Activated B cell treated with CpG ODN at 0.5 μM for 24 hours (primary cell): ENCODE measurements around the gene MAOB. TPM values are rescaled to one million over a fixed set of nuclear protein-coding genes. Genes with fewer than 3 reads are reported as not detected.

ENCODE experiments used
- ATAC-seq: fragments of 200-7000 bp; cut with Tn5 transposase; one replicate; pipeline ENCODE4 v1.10.0; 2021; ENCODE audit warnings: low read depth, mild to moderate bottlenecking, moderate library complexity
- CTCF ChIA-PET: fragments of 350-600 bp; sonication (Branson Sonifier 250); formaldehyde crosslinking; loops from one replicate; lab custom pipeline; 2021; ENCODE audit warnings: antibody characterized with exemption; lab: Charles Lee
- POLR2A ChIA-PET: fragments of 350-600 bp; sonication (Branson Sonifier 250); formaldehyde crosslinking; loops from one replicate; lab custom pipeline; 2021; ENCODE audit warnings: antibody characterized with exemption; lab: Charles Lee
- DNase-seq: peaks from one replicate; pipeline ENCODE4 v3.0.0; 2022
- H3K27ac Mint-ChIP-seq: one replicate; pipeline ENCODE4 v1.8.0; 2020; ENCODE audit warnings: mixed read lengths
- H3K27me3 Mint-ChIP-seq: one replicate; pipeline ENCODE4 v1.8.0; 2021; ENCODE audit warnings: mixed read lengths
- H3K36me3 Mint-ChIP-seq: one replicate; pipeline ENCODE4 v1.8.0; 2021; ENCODE audit warnings: low read depth, mixed read lengths
- H3K4me1 Mint-ChIP-seq: one replicate; pipeline ENCODE4 v1.8.0; 2021; ENCODE audit warnings: mixed read lengths
- H3K4me3 Mint-ChIP-seq: one replicate; pipeline ENCODE4 v1.8.0; 2020; ENCODE audit warnings: mild to moderate bottlenecking, mixed read lengths
- H3K9me3 Mint-ChIP-seq: one replicate; pipeline ENCODE4 v1.8.0; 2020; ENCODE audit warnings: mixed read lengths
- CTCF ChIP-seq: fragments of 200-600 bp; IDR thresholded peaks from one replicate; pipeline ENCODE4 v1.8.0; 2022; ENCODE audit warnings: antibody characterized with exemption, mild to moderate bottlenecking
- intact Hi-C: fragments of 100-400 bp; cut with micrococcal nuclease; formaldehyde crosslinking; loops from one replicate; pipeline ENCODE4 v1.15.1; 2024
- total RNA-seq: library from RNA; stranded (reverse); gene quantifications from 2 replicates; pipeline ENCODE4 v1.2.3, GENCODE V29; 2022

Gene MAOB
- total RNA-seq, 1 donor from 2014 or later = not detected

DNA sequence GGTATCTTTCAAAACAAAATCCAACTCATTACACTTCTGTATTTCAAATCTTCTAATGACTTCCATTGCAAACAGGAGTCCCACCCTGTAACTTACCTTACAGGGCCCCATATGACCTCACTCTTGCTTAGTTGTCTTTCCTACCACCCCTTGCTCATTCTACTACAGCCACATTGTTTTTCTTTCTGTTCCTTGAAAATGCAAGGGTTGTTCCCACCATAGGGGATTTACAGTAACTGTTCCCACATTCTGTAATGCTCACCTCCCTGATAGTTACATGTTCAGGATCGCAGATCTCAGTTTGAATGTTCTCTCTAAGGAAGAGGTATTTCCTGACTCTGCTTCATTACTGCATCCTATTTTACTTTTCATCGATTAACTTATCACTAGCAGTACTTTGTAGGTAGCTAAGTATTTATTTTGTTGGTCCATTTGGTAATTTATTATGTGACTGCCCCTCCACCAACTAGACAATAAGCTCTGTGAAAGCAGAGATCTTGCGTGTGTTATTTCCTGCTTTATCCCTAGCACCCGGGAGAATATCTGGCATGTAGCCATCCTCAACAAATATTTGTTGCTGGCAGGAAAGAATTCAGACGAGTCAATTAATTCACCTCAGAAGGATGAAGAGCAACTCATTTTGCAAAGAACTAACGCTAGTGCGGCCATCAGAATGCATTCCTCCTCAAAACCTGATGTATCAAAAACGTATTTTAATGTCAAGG is 21.4 kb downstream of the MAOB start:
- no peak for ATAC-seq
- Mint-ChIP-seq H3K27ac (no peak overlapping the region), H3K4me1 (no peaks in the 10 kb centered on the region)

GRCh38 chrX:43853225-43853828 is 28.9 kb downstream of the MAOB start:
- no peak for DNase-seq
- ChIA-PET CTCF (no interaction called here), POLR2A (no interaction called here)
- H3K27ac Mint-ChIP-seq = no peak overlapping the region
- H3K9me3 Mint-ChIP-seq = no peaks in the 10 kb centered on the region
- no peak for ATAC-seq
- no peak overlapping the region for H3K4me3 Mint-ChIP-seq
- no peaks in the 10 kb centered on the region for H3K4me1 Mint-ChIP-seq
- intact Hi-C loops = no loop called here
- peaks cover 2% of the 10 kb centered on the region for H3K27me3 Mint-ChIP-seq
- no peaks in the 10 kb centered on the region for H3K36me3 Mint-ChIP-seq
- TF ChIP-seq CTCF = no peak

More for the DNA sequence above, 21.4 kb downstream of the MAOB start:
- Mint-ChIP-seq H3K36me3 (no peaks in the 10 kb centered on the region), H3K4me3 (no peak overlapping the region), H3K9me3 (no peaks in the 10 kb centered on the region), H3K27me3 (peaks cover 2% of the 10 kb centered on the region)
- POLR2A ChIA-PET = no interaction called here
- TF ChIP-seq CTCF = no peak
- no peak for DNase-seq
- intact Hi-C loops = no loop called here
- CTCF ChIA-PET = no interaction called here

DNA sequence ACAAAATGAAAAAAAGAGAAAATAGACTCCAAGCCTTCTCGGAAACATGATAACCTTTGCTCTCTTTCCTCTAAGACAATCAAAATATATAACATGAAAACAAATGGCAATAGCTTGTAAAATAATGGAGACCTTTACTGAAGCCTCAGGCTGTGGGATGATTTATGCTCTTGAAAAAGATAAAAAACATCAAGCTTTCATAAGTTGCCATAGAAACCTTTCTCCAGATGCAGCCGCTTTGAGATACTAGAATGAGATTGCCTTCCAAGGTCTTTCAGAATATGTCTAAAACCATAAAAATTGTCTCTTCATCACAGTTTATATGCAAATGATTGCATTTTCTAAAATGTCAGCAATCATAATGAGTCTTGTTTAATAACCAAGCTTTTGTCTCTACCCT is 31.6 kb downstream of the MAOB start:
- Mint-ChIP-seq H3K9me3 (no peaks in the 10 kb centered on the region), H3K27me3 (peaks cover 2% of the 10 kb centered on the region), H3K4me1 (no peaks in the 10 kb centered on the region), H3K27ac (no peak overlapping the region), H3K4me3 (no peak overlapping the region), H3K36me3 (no peaks in the 10 kb centered on the region)
- POLR2A ChIA-PET = no interaction called here
- intact Hi-C loops = no loop called here
- CTCF ChIA-PET = no interaction called here
- TF ChIP-seq CTCF = no peak
- ATAC-seq (no peak), DNase-seq (no peak)

GRCh38 chrX:43849173-43849572 is 33.1 kb downstream of the MAOB start:
- no peak overlapping the region for H3K4me3 Mint-ChIP-seq
- ATAC-seq = no peak
- no peaks in the 10 kb centered on the region for H3K9me3 Mint-ChIP-seq
- H3K27ac Mint-ChIP-seq = no peak overlapping the region
- H3K4me1 Mint-ChIP-seq = no peaks in the 10 kb centered on the region
- DNase-seq = no peak
- no peaks in the 10 kb centered on the region for H3K36me3 Mint-ChIP-seq
- no peak for TF ChIP-seq CTCF
- ChIA-PET CTCF (no interaction called here), POLR2A (no interaction called here)
- intact Hi-C loops = no loop called here
- peaks cover 2% of the 10 kb centered on the region for H3K27me3 Mint-ChIP-seq

- DNase-seq (no peak), ATAC-seq (no peak)
- Mint-ChIP-seq H3K36me3 (no peaks in the 10 kb centered on the region), H3K27me3 (peaks cover 2% of the 10 kb centered on the region), H3K4me1 (no peaks in the 10 kb centered on the region), H3K4me3 (no peak overlapping the region), H3K27ac (no peak overlapping the region), H3K9me3 (no peaks in the 10 kb centered on the region)
- intact Hi-C loops = no loop called here
- POLR2A ChIA-PET = no interaction called here
- CTCF ChIA-PET = no interaction called here
- TF ChIP-seq CTCF = no peak
Observed at GRCh38 chrX:43847352-43847751, 34.9 kb downstream of the MAOB start.
